Neural cell (in vitro differentiated cells): ENCODE data around the gene ABCA10. TPM values are rescaled to one million over a fixed set of nuclear protein-coding genes. Genes with fewer than 3 reads are reported as not detected.

ENCODE experiments used
- H2AFZ ChIP-seq: fragments of 200-600, 300-800 bp; sonication (generic), shearing (Covaris generic); 2 replicates; pipeline ENCODE4 v1.6.0; 2014; ENCODE audit warnings: low read depth, mild to moderate bottlenecking, antibody characterized with exemption, low read length, moderate library complexity
- H3F3A ChIP-seq: fragments of 200-600 bp; shearing (Covaris generic); 2 replicates; pipeline ENCODE4 v1.6.1; 2016; ENCODE audit warnings: mild to moderate bottlenecking, moderate library complexity, mixed read lengths, antibody characterized with exemption, low read length; ENCODE audit not compliant: insufficient read depth, poor library complexity, severe bottlenecking
- H3K27ac ChIP-seq: fragments of 200-600, 300-800 bp; sonication (generic), shearing (Covaris generic); 2 replicates; pipeline ENCODE4 v1.5.1; 2014; ENCODE audit warnings: mild to moderate bottlenecking, low read length, moderate library complexity
- H3K27me3 ChIP-seq: fragments of 300-800, 200-600 bp; sonication (generic), shearing (Covaris generic); 2 replicates; pipeline ENCODE4 v1.6.0; 2014; ENCODE audit warnings: mild to moderate bottlenecking, low read depth, low read length, moderate library complexity; ENCODE audit not compliant: insufficient read depth
- H3K36me3 ChIP-seq: fragments of 300-800, 200-600 bp; sonication (generic), shearing (Covaris generic); 2 replicates; pipeline ENCODE4 v1.5.1; 2014; ENCODE audit warnings: mild to moderate bottlenecking, antibody characterized with exemption, low read length, moderate library complexity; ENCODE audit not compliant: insufficient read depth
- H3K4me2 ChIP-seq: fragments of 300-800, 200-600 bp; sonication (generic), shearing (Covaris generic); 2 replicates; pipeline ENCODE4 v1.6.0; 2014; ENCODE audit warnings: mild to moderate bottlenecking, low read length
- H3K4me3 ChIP-seq: fragments of 300-800, 200-600 bp; sonication (generic), shearing (Covaris generic); 2 replicates; pipeline ENCODE4 v1.5.1; 2014; ENCODE audit warnings: mild to moderate bottlenecking, low read length, moderate library complexity
- H3K79me2 ChIP-seq: fragments of 200-600 bp; shearing (Covaris generic); replicated peaks from 2 replicates; pipeline ENCODE4 v1.6.0; 2014; ENCODE audit warnings: mild to moderate bottlenecking, low read length, moderate library complexity; ENCODE audit not compliant: insufficient read depth
- H3K9ac ChIP-seq: fragments of 300-800, 200-600 bp; sonication (generic), shearing (Covaris generic); 2 replicates; pipeline ENCODE4 v1.6.1; 2016; ENCODE audit warnings: mild to moderate bottlenecking, low read length, mixed read lengths
- H3K9me2 ChIP-seq: fragments of 200-600 bp; shearing (Covaris generic); 2 replicates; pipeline ENCODE4 v1.6.1; 2016; ENCODE audit warnings: mild to moderate bottlenecking, low read length, mixed read lengths; ENCODE audit not compliant: insufficient read depth
- H3K9me3 ChIP-seq: fragments of 200-600, 300-800 bp; sonication (generic), shearing (Covaris generic); 2 replicates; pipeline ENCODE4 v1.6.1; 2016; ENCODE audit warnings: mild to moderate bottlenecking, mixed run types, low read length, moderate library complexity, mixed read lengths
- H4K20me1 ChIP-seq: fragments of 200-600 bp; shearing (Covaris generic); 2 replicates; pipeline ENCODE4 v1.6.1; 2016; ENCODE audit warnings: mild to moderate bottlenecking, mixed run types; ENCODE audit not compliant: insufficient read depth
- CTCF ChIP-seq: fragments of 450-650 bp; IDR thresholded peaks from 2 replicates; pipeline ENCODE4 v1.5.1; 2014; ENCODE audit warnings: antibody characterized with exemption, mild to moderate bottlenecking, moderate library complexity; ENCODE audit not compliant: poor library complexity, severe bottlenecking
- EP300 ChIP-seq: fragments of 450-650 bp; conservative IDR thresholded peaks from 2 replicates; pipeline ENCODE4 v1.6.1; 2014; ENCODE audit warnings: antibody characterized with exemption, mild to moderate bottlenecking, moderate library complexity; ENCODE audit not compliant: poor library complexity, severe bottlenecking
- EZH2 ChIP-seq: fragments of 200-600, 300-800 bp; shearing (Covaris generic), sonication (generic); IDR thresholded peaks from 2 replicates; pipeline ENCODE4 v1.6.1; 2014; ENCODE audit warnings: antibody characterized with exemption, low read length, borderline replicate concordance, mild to moderate bottlenecking; ENCODE audit not compliant: insufficient read depth, poor library complexity, severe bottlenecking
- MXI1 ChIP-seq: fragments of 450-650 bp; conservative IDR thresholded peaks from 2 replicates; pipeline ENCODE4 v1.6.1; 2014; ENCODE audit warnings: antibody characterized with exemption, mild to moderate bottlenecking; ENCODE audit not compliant: poor library complexity, severe bottlenecking
- POLR2AphosphoS5 ChIP-seq: IDR thresholded peaks from 2 replicates; pipeline ENCODE4 v1.6.1; 2012
- RAD21 ChIP-seq: fragments of 450-650 bp; conservative IDR thresholded peaks from 2 replicates; pipeline ENCODE4 v1.6.1; 2014; ENCODE audit warnings: antibody characterized with exemption, mild to moderate bottlenecking, moderate library complexity
- REST ChIP-seq: IDR thresholded peaks from 2 replicates; pipeline ENCODE4 v1.6.1; 2012; ENCODE audit warnings: borderline replicate concordance
- SMC3 ChIP-seq: fragments of 450-650 bp; conservative IDR thresholded peaks from 2 replicates; pipeline ENCODE4 v1.6.1; 2014; ENCODE audit warnings: antibody characterized with exemption, mild to moderate bottlenecking, moderate library complexity; ENCODE audit not compliant: poor library complexity
- TAF1 ChIP-seq: IDR thresholded peaks from 2 replicates; pipeline ENCODE4 v1.6.1; 2012; ENCODE audit warnings: low read depth
- polyA plus RNA-seq: library from polyadenylated mRNA; depleted of rRNA; stranded (reverse); fragments of >200 nt; gene quantifications from 2 replicates; pipeline ENCODE4 v1.2.3, GENCODE V29; 2014

Gene ABCA10
- polyA plus RNA-seq, 1 donor from 2014 or later: 15.3 TPM

GRCh38 chr17:69130627-69131296, 97.9 kb downstream of the ABCA10 start:
- Histone ChIP-seq H3K4me2 (no peak overlapping the region), H3K36me3 (no peaks in the 10 kb centered on the region), H2AFZ (no peak overlapping the region), H3K9ac (no peak overlapping the region), H3K27me3 (no peaks in the 10 kb centered on the region), H3K4me3 (no peak overlapping the region), H3F3A (no peaks in the 10 kb centered on the region), H3K79me2 (no peaks in the 10 kb centered on the region), H3K27ac (no peak overlapping the region), H3K9me3 (no peaks in the 10 kb centered on the region), H4K20me1 (no peaks in the 10 kb centered on the region), H3K9me2 (no peaks in the 10 kb centered on the region)
- no peak for TF ChIP-seq CTCF
- TF ChIP-seq MXI1: no peak
- no peak for TF ChIP-seq EZH2
- TF ChIP-seq TAF1: no peak
- no peak for TF ChIP-seq RAD21
- TF ChIP-seq SMC3: no peak
- no peak for TF ChIP-seq EP300
- no peak for TF ChIP-seq REST
- no peak for TF ChIP-seq POLR2AphosphoS5

GRCh38 chr17:69123626-69124025, 105.0 kb downstream of the ABCA10 start:
- H3K27ac ChIP-seq: no peak overlapping the region
- H3K9me3 ChIP-seq: no peaks in the 10 kb centered on the region
- no peaks in the 10 kb centered on the region for H4K20me1 ChIP-seq
- H2AFZ ChIP-seq: no peak overlapping the region
- no peaks in the 10 kb centered on the region for H3K9me2 ChIP-seq
- no peaks in the 10 kb centered on the region for H3K27me3 ChIP-seq
- H3F3A ChIP-seq: no peaks in the 10 kb centered on the region
- H3K79me2 ChIP-seq: no peaks in the 10 kb centered on the region
- TF ChIP-seq TAF1: no peak
- no peak for TF ChIP-seq SMC3
- no peak for TF ChIP-seq REST
- TF ChIP-seq RAD21: no peak
- no peak for TF ChIP-seq CTCF
- no peak for TF ChIP-seq EP300
- TF ChIP-seq EZH2: no peak
- no peak for TF ChIP-seq POLR2AphosphoS5
- no peak for TF ChIP-seq MXI1
- no peak overlapping the region for H3K4me2 ChIP-seq
- H3K4me3 ChIP-seq: no peak overlapping the region
- H3K36me3 ChIP-seq: no peaks in the 10 kb centered on the region
- no peak overlapping the region for H3K9ac ChIP-seq
